HepG2 (cell line): ENCODE results near the gene ANKRD40CL. TPM values are rescaled to one million over a fixed set of nuclear protein-coding genes. Genes with fewer than 3 reads are reported as not detected.

Experiments used
- ATAC-seq: fragments of 200-7000 bp; cut with Tn5 transposase; 3 replicates; pipeline ENCODE4 v1.9.1; 2020; ENCODE audit warnings: mild to moderate bottlenecking, moderate library complexity
- BruUV-seq: library from RNA; stranded (reverse); fragments of 400-500 nt; replicated peaks from 2 replicates; lab custom pipeline; 2021; lab: Mats Ljungman, UMichigan
- CTCF ChIA-PET: fragments of 300-600 bp; formaldehyde crosslinking; extraction: SDS; loops from one replicate; lab custom pipeline; 2021; ENCODE audit warnings: low total read pairs, inconsistent platforms, low intra/inter-chr PET ratio; lab: Yijun Ruan, JAX
- POLR2A ChIA-PET: fragments of 350-600 bp; sonication (Branson Sonifier 250); formaldehyde crosslinking; loops from one replicate; lab custom pipeline; 2020; ENCODE audit warnings: antibody characterized with exemption, inconsistent platforms; lab: Yijun Ruan, JAX
- DNase-seq: peaks from one replicate; pipeline ENCODE4 v3.0.0-alpha.2; 2015; ENCODE audit warnings: low spot score
- FAIRE-seq: peaks from 3 replicates; lab custom pipeline; 2011; peaks lifted over from hg19 to GRCh38; lab: Jason Lieb, UNC
- H2AFZ ChIP-seq: one replicate; pipeline ENCODE4 v1.6.1; 2011; ENCODE audit warnings: low read length, inconsistent platforms
- H3K27ac ChIP-seq: fragments of 300-600 bp; 3 replicates; pipeline ENCODE4 v1.8.0; 2011; ENCODE audit warnings: mixed run types, mild to moderate bottlenecking, mixed read lengths, low read length, inconsistent platforms; ENCODE audit not compliant: insufficient read depth; ENCODE audit errors: extremely low read length
- H3K27me3 ChIP-seq, 2 experiments: fragments of 200-600 bp in 1 of 2; 2 replicates in 1 of 2; 3 replicates in 1 of 2; pipeline versions ENCODE4 v1.6.0 to v1.8.0; 2011; ENCODE audit warnings: low read length in 2 of 2, mild to moderate bottlenecking in 2 of 2, moderate library complexity in 2 of 2, inconsistent platforms in 1 of 2; ENCODE audit not compliant: insufficient read depth in 2 of 2, control insufficient read depth in 1 of 2
- H3K36me3 ChIP-seq, 2 experiments: fragments of 200-600 bp in 1 of 2; replicated peaks in 1 of 2; 2 replicates in 1 of 2; 3 replicates in 1 of 2; pipeline versions ENCODE4 v1.5.1 to v1.8.0; 2011; ENCODE audit warnings: low read length in 2 of 2, inconsistent platforms in 1 of 2; ENCODE audit not compliant: insufficient read depth in 2 of 2, control insufficient read depth in 1 of 2
- H3K4me1 ChIP-seq: 2 replicates; pipeline ENCODE4 v1.5.1; 2012; ENCODE audit warnings: low read length, inconsistent platforms; ENCODE audit not compliant: insufficient read depth
- H3K4me2 ChIP-seq: 2 replicates; pipeline ENCODE4 v1.6.0; 2011; ENCODE audit warnings: low read depth, low read length, inconsistent platforms
- H3K4me3 ChIP-seq, 3 experiments: fragments of 200-600 bp in 1 of 3; sonication (generic), shearing (Covaris generic) in 1 of 3; replicated peaks in 1 of 3; 2 replicates each; pipeline ENCODE4 v1.5.1; 2011 to 2016; ENCODE audit warnings: low read length in 3 of 3, inconsistent platforms in 2 of 3, low read depth in 2 of 3, mild to moderate bottlenecking in 2 of 3, control low read depth in 1 of 3, mixed read lengths in 1 of 3; ENCODE audit not compliant: insufficient read depth in 1 of 3
- H3K79me2 ChIP-seq: one replicate; pipeline ENCODE4 v1.6.1; 2011; ENCODE audit warnings: low read length, inconsistent platforms; ENCODE audit not compliant: insufficient read depth
- H3K9ac ChIP-seq: 2 replicates; pipeline ENCODE4 v1.6.0; 2011; ENCODE audit warnings: mild to moderate bottlenecking, low read depth, low read length, inconsistent platforms; ENCODE audit not compliant: insufficient read depth
- H3K9me3 ChIP-seq: 2 replicates; pipeline ENCODE4 v1.5.1; 2012; ENCODE audit warnings: mild to moderate bottlenecking, low read length
- H4K20me1 ChIP-seq: 2 replicates; pipeline ENCODE4 v1.6.0; 2011; ENCODE audit warnings: inconsistent platforms, mild to moderate bottlenecking, low read length, moderate library complexity; ENCODE audit not compliant: insufficient read depth
- NR2F2 ChIP-seq: IDR thresholded peaks from 2 replicates; pipeline ENCODE4 v1.6.1; 2012; ENCODE audit warnings: low read depth, inconsistent platforms, borderline replicate concordance
- THAP11 ChIP-seq: IDR thresholded peaks from 2 replicates; pipeline ENCODE4 v1.6.1; 2016; ENCODE audit warnings: missing biosample characterization, missing genetic modification reagents
- ZBTB49 ChIP-seq: sonication (generic); formaldehyde crosslinking; IDR thresholded peaks from 2 replicates; pipeline ENCODE4 v1.4.0; 2020; ENCODE audit warnings: missing genetic modification reagents, borderline replicate concordance
- ZMYM4 ChIP-seq: sonication (generic); formaldehyde crosslinking; IDR thresholded peaks from 2 replicates; pipeline ENCODE4 v1.8.1; 2023; ENCODE audit warnings: mild to moderate bottlenecking, missing genetic modification reagents
- ZNF124 ChIP-seq: sonication (generic); formaldehyde crosslinking; IDR thresholded peaks from 2 replicates; pipeline ENCODE4 v1.4.0; 2020; ENCODE audit warnings: missing genetic modification reagents
- ZNF460 ChIP-seq: sonication (generic); formaldehyde crosslinking; IDR thresholded peaks from 2 replicates; pipeline ENCODE4 v1.5.1; 2020; ENCODE audit warnings: missing genetic modification reagents, mild to moderate bottlenecking, borderline replicate concordance
- ZNF607 ChIP-seq: sonication (generic); formaldehyde crosslinking; IDR thresholded peaks from 2 replicates; pipeline ENCODE4 v1.5.1; 2020; ENCODE audit warnings: missing genetic modification reagents, mild to moderate bottlenecking, borderline replicate concordance
- WGBS: methylation state at CpG from one replicate; pipeline ENCODE4 v1.1.6; 2017; ENCODE audit warnings: low lambda C conversion rate; 5-methylcytosine and 5-hydroxymethylcytosine counted together
- in situ Hi-C: cut with HindIII; loops from 2 replicates; pipeline ENCODE4 v1.10.0; 2017; ENCODE audit warnings: low pct_unique_long_range_greater_than_20kb; ENCODE audit not compliant: extremely low pct_ligation_motif_present
- intact Hi-C: fragments of 100-400 bp; cut with micrococcal nuclease; formaldehyde crosslinking; loops from one replicate; pipeline ENCODE4 v1.10.0; 2022; ENCODE audit not compliant: unreplicated experiment
- polyA plus RNA-seq, 8 experiments: library from polyadenylated mRNA; depleted of rRNA in 3 of 8; stranded (reverse) in 7 of 8; unstranded in 1 of 8; fragments of >200 nt; fragmentation: Illumina TruSeq in 4 of 8; extraction: Trizol in 4 of 8; gene quantifications; 2 replicates each; pipeline versions ENCODE4 v1.2.1 to v1.2.3, GENCODE V29; 2011 to 2016; ENCODE audit warnings: low read depth in 4 of 8, missing spikeins in 1 of 8, mixed read lengths in 1 of 8; ENCODE audit not compliant: insufficient read depth in 1 of 8
- total RNA-seq, 5 experiments: library from RNA; depleted of rRNA; stranded (reverse); fragments of >200 nt; fragmentation: Illumina TruSeq; extraction: Trizol; gene quantifications; 2 replicates each; pipeline ENCODE4 v1.2.3, GENCODE V29; 2016; ENCODE audit warnings: low read depth in 1 of 5
- TF ChIP-seq, protein P1 (sequence below): sonication (generic); formaldehyde crosslinking; IDR thresholded peaks from 2 replicates; pipeline ENCODE4 v1.4.0; 2020; ENCODE audit warnings: low read depth, missing genetic modification reagents

Gene ANKRD40CL
- total and polyA plus RNA-seq, 2 of the 13 experiments (the other 11 are each of a cell fraction or from before 2014, with no cell fraction given), result 0.03 to 0.11 TPM

DNA sequence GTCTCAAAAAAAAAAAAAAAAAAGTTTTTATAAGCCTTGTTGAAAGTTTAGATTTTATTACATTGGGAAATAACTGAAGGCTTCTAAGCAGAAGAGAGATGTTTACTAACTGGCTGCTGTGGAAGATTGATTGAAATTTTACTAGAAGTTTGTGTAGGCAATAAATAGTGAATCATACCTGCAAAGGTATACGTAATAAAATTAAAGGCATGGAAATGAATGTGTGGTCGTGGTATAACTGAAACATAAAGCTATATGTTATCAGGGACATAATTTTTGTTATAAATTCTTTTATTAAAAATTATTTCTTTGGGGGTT is 39.2 kb downstream of the ANKRD40CL start:
- Histone ChIP-seq H3K27me3 (no peaks in the 10 kb centered on the region), H3K79me2 (peaks cover 98% of the 10 kb centered on the region), H2AFZ (no peak overlapping the region), H3K4me2 (no peak overlapping the region), H3K4me1 (peaks cover 76% of the 10 kb centered on the region), H3K4me3 (no peak overlapping the region), H4K20me1 (peaks cover 99% of the 10 kb centered on the region), H3K9ac (no peak overlapping the region), H3K9me3 (no peaks in the 10 kb centered on the region), H3K36me3 (peaks cover 4 to 25% of the 10 kb centered on the region in 2 experiments; a peak in 4 of 5 replicates), H3K27ac (no peak overlapping the region)
- BruUV-seq, result no TSS peak
- in situ Hi-C loops, result no loop called here
- POLR2A ChIA-PET, result interaction anchor here (0.7 kb wide), 1 partner anchor 9 kb away, joined by 4 read pairs; the partner anchor contains the start of gene LUC7L3
- CTCF ChIA-PET, result no interaction called here
- DNase-seq, result no peak
- TF ChIP-seq ZNF460 (CRISPR knock-in tag), result no peak
- no peak for TF ChIP-seq ZBTB49
- no peak for TF ChIP-seq THAP11 (CRISPR knock-in tag)
- no peak for TF ChIP-seq ZNF124 (CRISPR knock-in tag)
- TF ChIP-seq NR2F2, result no peak
- no peak for TF ChIP-seq ZMYM4 (CRISPR knock-in tag)
- no peak for TF ChIP-seq ZNF607
- TF ChIP-seq, protein P1, sequence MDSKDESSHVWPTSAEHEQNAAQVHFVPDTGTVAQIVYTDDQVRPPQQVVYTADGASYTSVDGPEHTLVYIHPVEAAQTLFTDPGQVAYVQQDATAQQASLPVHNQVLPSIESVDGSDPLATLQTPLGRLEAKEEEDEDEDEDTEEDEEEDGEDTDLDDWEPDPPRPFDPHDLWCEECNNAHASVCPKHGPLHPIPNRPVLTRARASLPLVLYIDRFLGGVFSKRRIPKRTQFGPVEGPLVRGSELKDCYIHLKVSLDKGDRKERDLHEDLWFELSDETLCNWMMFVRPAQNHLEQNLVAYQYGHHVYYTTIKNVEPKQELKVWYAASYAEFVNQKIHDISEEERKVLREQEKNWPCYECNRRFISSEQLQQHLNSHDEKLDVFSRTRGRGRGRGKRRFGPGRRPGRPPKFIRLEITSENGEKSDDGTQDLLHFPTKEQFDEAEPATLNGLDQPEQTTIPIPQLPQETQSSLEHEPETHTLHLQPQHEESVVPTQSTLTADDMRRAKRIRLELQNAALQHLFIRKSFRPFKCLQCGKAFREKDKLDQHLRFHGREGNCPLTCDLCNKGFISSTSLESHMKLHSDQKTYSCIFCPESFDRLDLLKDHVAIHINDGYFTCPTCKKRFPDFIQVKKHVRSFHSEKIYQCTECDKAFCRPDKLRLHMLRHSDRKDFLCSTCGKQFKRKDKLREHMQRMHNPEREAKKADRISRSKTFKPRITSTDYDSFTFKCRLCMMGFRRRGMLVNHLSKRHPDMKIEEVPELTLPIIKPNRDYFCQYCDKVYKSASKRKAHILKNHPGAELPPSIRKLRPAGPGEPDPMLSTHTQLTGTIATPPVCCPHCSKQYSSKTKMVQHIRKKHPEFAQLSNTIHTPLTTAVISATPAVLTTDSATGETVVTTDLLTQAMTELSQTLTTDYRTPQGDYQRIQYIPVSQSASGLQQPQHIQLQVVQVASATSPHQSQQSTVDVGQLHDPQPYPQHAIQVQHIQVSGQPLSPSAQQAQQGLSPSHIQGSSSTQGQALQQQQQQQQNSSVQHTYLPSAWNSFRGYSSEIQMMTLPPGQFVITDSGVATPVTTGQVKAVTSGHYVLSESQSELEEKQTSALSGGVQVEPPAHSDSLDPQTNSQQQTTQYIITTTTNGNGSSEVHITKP, result no peak
- FAIRE-seq, result no peak
- intact Hi-C loops, result no loop called here
- 92% methylated on average over 2 of the region's 2 CpGs for WGBS
- ATAC-seq, result no peak
